Gastroesophageal sphincter (tissue), 3 donors: ENCODE results near the gene PTPRG.

ENCODE experiments used
- EP300 ChIP-seq: sonication (generic); formaldehyde crosslinking; IDR thresholded peaks from one replicate; pipeline ENCODE4 v1.6.1; 2017; ENCODE audit warnings: antibody characterized with exemption, mild to moderate bottlenecking
- POLR2A ChIP-seq, 2 donors: fragments of 450-650 bp; IDR thresholded peaks; one replicate each; pipeline ENCODE4 v1.6.1; 2017; ENCODE audit warnings: antibody characterized with exemption in 2 of 2, mild to moderate bottlenecking in 2 of 2, moderate library complexity in 1 of 2
- POLR2AphosphoS5 ChIP-seq: sonication (generic); formaldehyde crosslinking; IDR thresholded peaks from one replicate; pipeline ENCODE4 v1.6.1; 2017; ENCODE audit warnings: antibody characterized with exemption
- TF ChIP-seq, protein P1 (sequence below), 4 experiments: fragments of 200-600 bp in 2 of 4; fragments of 450-650 bp in 2 of 4; sonication (generic) in 1 of 4; IDR thresholded peaks; one replicate each; pipeline ENCODE4 v1.5.1; 2017 to 2019; ENCODE audit warnings: antibody characterized with exemption in 4 of 4, mild to moderate bottlenecking in 2 of 4, moderate library complexity in 2 of 4

DNA sequence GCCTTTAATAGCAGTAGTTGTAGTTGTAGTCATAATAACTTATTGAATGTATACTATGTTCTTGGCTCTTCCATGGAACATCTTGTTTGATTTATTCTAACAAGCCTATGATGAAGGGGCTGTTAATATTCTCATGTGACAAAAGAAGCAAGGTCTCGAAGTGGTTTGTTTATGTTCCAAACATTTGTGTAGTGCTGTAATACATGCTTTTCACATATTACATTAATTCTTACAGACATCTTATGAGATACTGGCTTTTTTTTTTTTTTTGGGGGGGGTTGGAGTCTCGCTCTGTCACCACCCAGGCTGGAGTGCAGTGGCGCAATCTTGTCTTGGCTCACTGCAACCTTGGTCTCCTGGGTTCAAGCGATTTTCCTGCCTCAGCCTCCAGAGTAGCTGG is 252.3 kb downstream of the PTPRG start:
- TF ChIP-seq, protein P1, sequence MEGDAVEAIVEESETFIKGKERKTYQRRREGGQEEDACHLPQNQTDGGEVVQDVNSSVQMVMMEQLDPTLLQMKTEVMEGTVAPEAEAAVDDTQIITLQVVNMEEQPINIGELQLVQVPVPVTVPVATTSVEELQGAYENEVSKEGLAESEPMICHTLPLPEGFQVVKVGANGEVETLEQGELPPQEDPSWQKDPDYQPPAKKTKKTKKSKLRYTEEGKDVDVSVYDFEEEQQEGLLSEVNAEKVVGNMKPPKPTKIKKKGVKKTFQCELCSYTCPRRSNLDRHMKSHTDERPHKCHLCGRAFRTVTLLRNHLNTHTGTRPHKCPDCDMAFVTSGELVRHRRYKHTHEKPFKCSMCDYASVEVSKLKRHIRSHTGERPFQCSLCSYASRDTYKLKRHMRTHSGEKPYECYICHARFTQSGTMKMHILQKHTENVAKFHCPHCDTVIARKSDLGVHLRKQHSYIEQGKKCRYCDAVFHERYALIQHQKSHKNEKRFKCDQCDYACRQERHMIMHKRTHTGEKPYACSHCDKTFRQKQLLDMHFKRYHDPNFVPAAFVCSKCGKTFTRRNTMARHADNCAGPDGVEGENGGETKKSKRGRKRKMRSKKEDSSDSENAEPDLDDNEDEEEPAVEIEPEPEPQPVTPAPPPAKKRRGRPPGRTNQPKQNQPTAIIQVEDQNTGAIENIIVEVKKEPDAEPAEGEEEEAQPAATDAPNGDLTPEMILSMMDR (IDR thresholded peaks at IDR 0.05) = no peak
- TF ChIP-seq POLR2A (IDR thresholded peaks at IDR 0.05) = no peak
- no peak for TF ChIP-seq POLR2AphosphoS5
- no peak for TF ChIP-seq EP300
